HG03571 (cell line): Measurements from ENCODE around the gene LRRK1.

Experiments
- ATAC-seq: cut with Tn5 transposase; IDR thresholded peaks from one replicate; pipeline ENCODE4 v1.9.1; 2021; ENCODE audit not compliant: unreplicated experiment

Gene LRRK1

DNA sequence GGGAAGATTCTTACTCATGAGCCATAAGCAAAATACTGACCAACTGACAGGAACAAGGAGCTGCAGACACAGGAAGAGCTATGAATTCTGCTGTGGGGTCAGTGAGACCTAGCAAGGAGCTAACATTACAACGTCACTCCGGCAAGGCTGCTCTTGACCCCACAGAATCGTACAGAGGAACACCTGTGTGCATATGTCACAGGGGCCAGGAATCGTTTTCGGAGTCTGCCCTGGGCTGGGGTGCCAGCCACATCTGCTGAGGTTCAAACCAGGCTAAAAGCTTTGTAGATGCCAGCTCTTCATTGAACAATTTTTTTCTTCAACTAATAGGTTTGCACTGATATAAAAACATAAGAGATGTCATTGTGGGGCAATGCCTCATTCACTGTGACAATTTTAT is 82.6 kb downstream of the LRRK1 start:
- no peak for ATAC-seq

DNA sequence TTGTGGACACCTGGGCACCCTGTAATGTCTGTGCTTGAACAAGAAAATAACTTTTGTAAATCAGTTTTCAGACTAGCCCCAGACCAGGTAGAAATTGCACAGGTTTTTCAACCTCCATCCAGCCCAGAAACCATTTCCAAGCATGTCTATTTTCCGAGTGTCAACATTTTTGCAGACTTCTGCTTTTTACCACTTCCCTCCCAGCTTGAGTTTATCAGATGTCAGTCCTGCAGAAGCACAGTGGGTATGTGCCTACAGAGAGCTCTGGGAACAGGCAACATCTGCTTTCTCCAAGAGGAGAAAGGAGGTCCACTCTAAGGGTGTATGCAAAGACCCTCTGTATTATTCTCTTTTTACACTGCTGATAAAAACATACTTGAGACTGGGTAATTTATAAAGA is 83.9 kb downstream of the LRRK1 start:
- ATAC-seq, result no peak

DNA sequence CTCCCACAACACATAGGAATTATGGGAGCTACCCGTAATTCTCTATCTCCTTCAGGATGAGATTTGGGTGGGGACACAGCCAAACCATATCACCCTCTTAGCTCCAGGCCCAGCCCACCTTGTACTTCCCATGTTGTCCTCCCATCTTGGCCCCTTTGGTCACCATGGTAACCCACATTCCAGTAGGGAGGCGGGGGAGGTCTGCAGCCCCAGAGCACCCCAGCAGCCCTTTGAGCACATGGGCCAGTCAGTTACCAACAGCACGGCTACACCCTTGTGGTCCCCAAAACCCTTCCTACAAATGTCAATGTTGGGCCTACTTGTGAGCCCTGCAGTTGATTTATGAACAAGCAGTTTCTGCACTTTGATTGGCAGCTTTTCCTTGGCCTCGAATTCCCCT is 84.5 kb downstream of the LRRK1 start:
- no peak for ATAC-seq

DNA sequence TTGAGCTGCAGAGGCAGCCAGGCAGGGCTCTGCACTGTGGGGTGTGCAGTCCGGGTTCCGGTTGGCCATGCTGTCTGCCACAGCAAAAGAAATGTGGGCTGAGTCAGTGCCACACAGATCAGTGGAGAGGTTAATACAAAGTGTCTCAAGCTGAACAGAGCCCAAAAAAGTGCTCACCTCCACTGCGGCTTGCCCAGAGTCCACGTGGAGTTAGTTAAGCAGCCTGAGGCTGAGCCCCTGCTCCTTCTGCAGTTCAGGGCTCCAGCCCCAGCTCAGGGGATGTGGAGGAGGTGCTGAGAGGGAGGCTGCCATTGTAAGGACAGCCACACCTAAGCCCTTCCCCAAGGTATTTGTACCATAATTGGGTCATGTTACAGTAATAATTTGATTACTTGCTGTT is 85.3 kb downstream of the LRRK1 start:
- ATAC-seq, result no peak

GRCh38 chr15:101004986-101005747 is 86.0 kb downstream of the LRRK1 start:
- no peak for ATAC-seq

GRCh38 chr15:101006931-101007691 is 88.0 kb downstream of the LRRK1 start:
- ATAC-seq, result peak; percentile 50

DNA sequence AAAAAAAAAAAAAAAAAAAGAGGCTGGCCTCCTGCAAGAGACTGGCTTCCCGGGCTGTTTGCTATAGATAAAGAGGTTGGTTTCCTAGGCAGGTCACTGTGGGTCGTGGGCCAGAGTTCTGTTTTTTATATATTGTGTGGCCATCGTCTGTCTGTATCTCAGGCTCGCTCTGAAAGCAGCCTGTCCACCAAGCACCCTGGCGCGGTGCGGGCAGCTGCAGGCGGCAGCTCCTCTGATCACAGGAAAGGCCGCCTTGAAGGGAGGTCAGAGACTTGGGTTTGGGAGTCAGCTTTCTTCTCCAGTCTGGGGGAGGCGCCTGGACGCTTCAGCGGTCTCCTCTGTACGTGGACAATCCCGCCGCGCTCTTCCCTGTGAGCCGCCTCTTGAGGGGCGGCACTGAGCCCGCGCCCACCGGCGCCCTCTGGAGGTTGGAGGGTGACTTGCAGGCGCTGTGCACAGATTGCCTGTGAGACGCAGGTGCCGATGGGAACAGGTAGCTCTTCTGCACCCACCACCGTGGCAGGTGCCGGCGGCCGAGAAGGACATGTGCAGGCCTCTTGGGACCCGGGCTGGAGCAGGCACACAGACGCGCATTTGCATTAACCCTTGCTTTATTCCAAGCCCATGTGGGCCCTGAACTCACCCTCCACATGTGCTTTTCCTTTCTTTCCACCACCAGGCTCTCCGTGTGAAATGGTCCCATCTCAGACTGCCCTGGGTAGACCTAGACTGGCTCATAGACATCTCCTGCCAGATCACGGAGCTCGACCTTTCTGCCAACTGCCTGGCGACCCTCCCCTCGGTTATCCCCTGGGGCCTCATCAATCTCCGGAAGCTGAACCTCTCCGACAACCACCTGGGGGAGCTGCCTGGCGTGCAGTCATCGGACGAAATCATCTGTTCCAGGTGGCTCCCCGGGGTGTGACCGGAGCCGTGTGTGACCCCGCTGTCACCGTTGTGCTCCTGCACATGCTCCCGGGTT is 89.3 kb downstream of the LRRK1 start:
- ATAC-seq, result peak; percentile 68

GRCh38 chr15:101009176-101009575 is 90.0 kb downstream of the LRRK1 start:
- ATAC-seq, result no peak

DNA sequence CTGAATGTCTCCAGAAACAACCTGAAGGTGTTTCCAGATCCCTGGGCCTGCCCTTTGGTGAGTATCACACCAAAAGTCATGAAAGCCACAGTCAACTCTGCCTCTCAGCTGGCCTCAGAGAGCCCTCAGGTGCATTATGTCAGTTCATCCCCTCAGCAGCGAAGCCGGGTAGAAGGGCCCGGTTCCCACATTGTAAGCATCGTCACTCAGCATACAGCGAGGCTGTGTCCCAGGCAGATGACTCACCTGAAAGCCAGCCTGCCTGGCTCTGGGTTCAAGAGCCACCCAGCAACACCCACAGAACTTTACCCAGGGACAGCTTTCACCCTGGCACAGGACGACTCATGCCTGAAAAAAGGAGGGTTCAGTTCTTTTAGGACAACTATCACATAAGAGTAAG is 91.6 kb downstream of the LRRK1 start:
- ATAC-seq, result no peak

GRCh38 chr15:101012326-101013200 is 93.4 kb downstream of the LRRK1 start:
- ATAC-seq, result no peak

DNA sequence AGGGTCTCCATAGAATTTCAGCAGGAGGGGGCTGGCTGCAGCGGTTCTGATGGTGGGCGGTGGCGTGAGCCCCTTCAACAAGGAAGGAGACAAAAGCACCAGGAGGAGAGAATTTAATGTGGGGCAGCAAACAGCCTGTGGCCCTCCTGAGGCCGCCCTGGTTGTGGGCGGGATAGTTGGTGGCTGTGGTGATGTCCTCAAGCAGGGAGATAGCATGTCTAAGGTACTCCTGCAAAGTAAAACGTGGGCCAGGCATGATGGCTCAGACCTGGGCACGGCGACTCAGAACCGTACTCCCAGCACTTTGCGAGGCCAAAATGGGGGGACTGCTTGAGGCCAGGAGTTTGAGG is 94.0 kb downstream of the LRRK1 start:
- no peak for ATAC-seq

DNA sequence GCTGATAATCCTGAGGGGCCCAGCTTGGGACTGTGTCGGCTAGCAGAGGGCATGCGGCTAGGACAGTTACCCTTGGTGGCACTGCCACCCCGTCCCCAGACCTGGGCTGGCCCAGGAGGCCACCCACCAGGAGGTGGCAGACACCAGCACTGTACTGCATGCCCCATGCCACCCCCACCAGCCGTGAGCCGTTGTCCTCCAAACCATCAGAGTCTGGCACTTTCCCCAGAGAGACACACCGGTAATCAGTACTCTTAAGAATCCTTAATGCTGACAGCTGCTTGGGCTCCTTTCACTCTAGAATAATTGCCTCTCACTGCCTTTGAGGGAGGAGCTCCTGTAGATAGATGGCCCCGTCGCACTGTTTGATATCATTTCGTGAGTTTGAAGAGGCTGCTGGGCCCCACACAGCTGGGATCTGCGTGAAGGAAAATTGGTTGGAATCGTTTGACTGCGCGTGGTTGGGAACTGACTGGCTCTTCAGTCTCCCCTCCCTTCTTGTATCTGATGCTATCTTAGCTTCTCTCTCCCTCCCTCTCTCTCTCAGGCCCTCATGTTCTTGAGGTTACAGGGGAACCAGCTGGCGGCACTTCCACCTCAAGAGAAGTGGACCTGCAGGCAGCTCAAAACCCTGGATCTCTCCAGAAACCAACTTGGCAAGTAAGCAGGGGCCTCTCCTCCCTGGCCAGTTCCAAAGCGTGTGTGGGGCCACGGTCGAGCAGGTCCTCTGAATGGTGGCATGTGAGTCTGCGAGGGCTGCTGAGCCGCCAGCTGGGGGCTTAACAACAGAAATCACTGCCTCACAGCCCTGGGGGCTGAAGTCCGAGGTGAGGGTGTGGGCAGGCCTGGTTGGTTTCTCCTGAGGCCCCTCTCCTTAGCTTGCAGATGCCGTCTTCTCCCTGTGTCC is 94.9 kb downstream of the LRRK1 start:
- no peak for ATAC-seq

- ATAC-seq, result no peak
Observed at GRCh38 chr15:101014921-101015841, 96.0 kb downstream of the LRRK1 start.

DNA sequence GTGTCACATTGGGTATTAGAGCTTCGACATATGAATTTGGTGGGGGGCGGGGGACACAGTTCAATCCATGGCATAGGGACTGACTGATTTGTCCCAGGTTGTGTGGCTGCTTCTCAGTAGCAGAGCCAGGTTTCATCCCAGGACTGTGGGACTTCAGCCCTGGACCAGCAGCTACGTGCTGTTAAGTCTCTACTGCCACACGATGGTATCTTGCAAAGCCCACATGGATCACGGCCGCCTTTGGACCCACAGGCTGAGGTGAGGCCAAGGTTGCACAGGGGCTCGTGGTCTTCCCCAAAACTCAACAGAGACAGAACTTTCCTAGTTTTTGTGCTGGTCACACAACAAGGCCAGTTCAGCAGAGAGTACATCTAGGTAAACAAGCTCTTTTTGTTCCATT is 97.4 kb downstream of the LRRK1 start:
- ATAC-seq, result no peak

DNA sequence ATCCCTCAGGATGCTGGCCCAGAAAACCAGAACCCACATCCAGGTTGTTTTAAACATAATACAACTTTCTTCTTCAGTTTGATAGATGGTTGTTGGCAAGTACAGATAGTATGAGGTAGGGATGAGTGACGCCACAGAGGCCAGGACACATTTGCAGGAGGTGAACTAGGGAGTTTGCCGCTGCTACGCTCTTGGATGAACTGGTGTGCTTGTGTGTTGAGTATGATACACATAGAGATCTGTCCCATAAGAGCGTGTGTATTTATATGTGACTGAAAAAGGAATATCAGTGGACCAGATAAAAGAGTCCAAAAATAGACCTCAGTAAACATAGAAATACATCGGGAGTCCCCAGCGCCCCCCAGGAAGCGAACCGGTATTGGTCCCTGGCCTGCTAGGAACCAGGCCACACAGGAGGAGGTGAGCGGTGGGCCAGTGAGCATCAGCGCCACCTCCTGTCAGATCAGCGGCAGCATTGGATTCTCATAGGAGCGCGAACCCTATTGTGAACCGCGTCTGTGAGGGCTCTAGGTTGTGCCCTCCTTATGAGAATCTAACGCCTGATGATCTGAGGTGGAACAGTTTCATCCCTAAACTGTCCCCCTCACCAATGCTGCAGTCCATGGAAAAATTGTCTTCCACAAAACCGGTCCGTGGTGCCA is 98.1 kb downstream of the LRRK1 start:
- no peak for ATAC-seq

DNA sequence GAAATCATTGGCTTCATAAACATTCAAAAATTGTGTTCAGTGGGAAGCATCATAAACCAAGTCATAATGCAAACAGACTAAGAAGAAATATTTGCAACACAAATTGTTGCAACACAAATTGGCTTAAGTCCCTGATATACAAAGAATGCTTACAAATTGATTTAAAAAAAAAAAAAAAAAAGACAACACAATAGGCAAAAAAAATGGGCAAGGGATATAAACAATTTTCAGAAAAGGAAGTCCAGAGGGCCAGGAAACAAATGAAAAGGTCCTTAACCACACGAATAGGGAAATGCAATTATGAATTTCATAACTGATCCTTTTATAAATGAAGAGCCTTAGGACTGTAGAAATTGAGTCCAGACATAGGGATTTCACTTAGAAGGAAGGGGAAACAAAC is 98.9 kb downstream of the LRRK1 start:
- no peak for ATAC-seq

DNA sequence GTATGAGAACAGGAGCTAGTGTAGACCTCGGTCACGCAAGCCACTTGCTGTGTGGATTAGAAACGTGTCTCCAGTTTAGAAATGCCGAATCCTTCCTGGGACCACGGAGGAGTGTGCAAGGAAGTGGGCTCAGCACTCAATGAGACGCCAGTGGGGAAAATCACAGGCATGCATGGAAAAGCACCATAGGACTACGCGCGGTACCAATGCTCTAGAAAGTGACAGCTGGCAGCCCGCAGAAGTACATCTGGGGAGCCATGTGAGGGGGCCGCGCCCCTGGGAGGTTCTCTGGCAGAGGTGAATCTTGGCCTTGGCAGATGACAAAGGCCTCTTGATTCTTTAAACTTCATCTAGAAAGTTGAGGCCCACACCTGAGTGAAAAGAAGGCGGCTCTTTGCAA is 99.3 kb downstream of the LRRK1 start:
- no peak for ATAC-seq

GRCh38 chr15:101019366-101019896 is 100.3 kb downstream of the LRRK1 start:
- no peak for ATAC-seq
